Astrocyte (in vitro differentiated cells and primary cell): ENCODE measurements around the gene MFNG. TPM values are rescaled to one million over a fixed set of nuclear protein-coding genes. Genes with fewer than 3 reads are reported as not detected.

Experiments used
- DNase-seq: peaks from one replicate; pipeline ENCODE4 v3.0.0-alpha.2; 2010; ENCODE audit warnings: low read depth
- FAIRE-seq: peaks from 2 replicates; lab custom pipeline; 2011; peaks lifted over from hg19 to GRCh38; lab: Jason Lieb, UNC
- H2AFZ ChIP-seq: 2 replicates; pipeline ENCODE4 v1.6.0; 2012; ENCODE audit warnings: low read depth, low read length, inconsistent platforms
- H3K27ac ChIP-seq: 2 replicates; pipeline ENCODE4 v1.5.1; 2011; ENCODE audit warnings: low read depth, low read length, inconsistent platforms
- H3K27me3 ChIP-seq: 2 replicates; pipeline ENCODE4 v1.6.0; 2011; ENCODE audit warnings: low read length, inconsistent platforms; ENCODE audit not compliant: insufficient read depth
- H3K36me3 ChIP-seq: 2 replicates; pipeline ENCODE4 v1.5.1; 2011; ENCODE audit warnings: low read length, inconsistent platforms; ENCODE audit not compliant: insufficient read depth
- H3K4me1 ChIP-seq: 2 replicates; pipeline ENCODE4 v1.5.1; 2011; ENCODE audit warnings: low read length, inconsistent platforms; ENCODE audit not compliant: insufficient read depth
- H3K4me2 ChIP-seq: 2 replicates; pipeline ENCODE4 v1.6.0; 2012; ENCODE audit warnings: low read length, inconsistent platforms
- H3K4me3 ChIP-seq: 2 replicates; pipeline ENCODE4 v1.5.1; 2011; ENCODE audit warnings: low read depth, mild to moderate bottlenecking, low read length, inconsistent platforms; ENCODE audit not compliant: insufficient read depth
- H3K79me2 ChIP-seq: 2 replicates; pipeline ENCODE4 v1.6.0; 2012; ENCODE audit warnings: mild to moderate bottlenecking, low read length, inconsistent platforms; ENCODE audit not compliant: insufficient read depth
- H3K9ac ChIP-seq: 2 replicates; pipeline ENCODE4 v1.6.0; 2012; ENCODE audit warnings: mild to moderate bottlenecking, low read length, inconsistent platforms
- H3K9me3 ChIP-seq: 2 replicates; pipeline ENCODE4 v1.5.1; 2012; ENCODE audit warnings: low read depth, mild to moderate bottlenecking, low read length, inconsistent platforms; ENCODE audit not compliant: insufficient read depth
- H4K20me1 ChIP-seq: 2 replicates; pipeline ENCODE4 v1.6.0; 2012; ENCODE audit warnings: low read length, inconsistent platforms; ENCODE audit not compliant: insufficient read depth
- H3K27ac Mint-ChIP-seq: one replicate; pipeline ENCODE4 v1.8.0; 2021; ENCODE audit warnings: mild to moderate bottlenecking, mixed read lengths; ENCODE audit not compliant: unreplicated experiment
- H3K27me3 Mint-ChIP-seq: one replicate; pipeline ENCODE4 v1.8.0; 2021; ENCODE audit warnings: low read depth, mixed read lengths; ENCODE audit not compliant: unreplicated experiment
- H3K36me3 Mint-ChIP-seq: one replicate; pipeline ENCODE4 v1.8.0; 2021; ENCODE audit warnings: low read depth, mixed read lengths; ENCODE audit not compliant: unreplicated experiment
- H3K4me1 Mint-ChIP-seq: one replicate; pipeline ENCODE4 v1.8.0; 2021; ENCODE audit warnings: low read depth, mixed read lengths; ENCODE audit not compliant: unreplicated experiment
- H3K4me3 Mint-ChIP-seq: one replicate; pipeline ENCODE4 v1.8.0; 2021; ENCODE audit warnings: mild to moderate bottlenecking, moderate library complexity, mixed read lengths; ENCODE audit not compliant: unreplicated experiment
- H3K9me3 Mint-ChIP-seq: one replicate; pipeline ENCODE4 v1.8.0; 2021; ENCODE audit warnings: mild to moderate bottlenecking, mixed read lengths; ENCODE audit not compliant: unreplicated experiment
- EZH2 ChIP-seq: IDR thresholded peaks from 2 replicates; pipeline ENCODE4 v1.6.1; 2012; ENCODE audit warnings: mild to moderate bottlenecking, low read length, inconsistent platforms; ENCODE audit not compliant: insufficient read depth
- total RNA-seq: library from RNA; stranded (reverse); gene quantifications from 2 replicates; pipeline ENCODE4 v1.2.1, GENCODE V29; 2021
- TF ChIP-seq, protein P1 (sequence below): IDR thresholded peaks from 2 replicates; pipeline ENCODE4 v1.5.1; 2011; ENCODE audit warnings: low read depth, mild to moderate bottlenecking, inconsistent platforms, low read length, moderate library complexity; ENCODE audit not compliant: insufficient read depth

The MFNG gene
- total RNA-seq, 1 donor from 2014 or later, result 1.4 TPM

DNA sequence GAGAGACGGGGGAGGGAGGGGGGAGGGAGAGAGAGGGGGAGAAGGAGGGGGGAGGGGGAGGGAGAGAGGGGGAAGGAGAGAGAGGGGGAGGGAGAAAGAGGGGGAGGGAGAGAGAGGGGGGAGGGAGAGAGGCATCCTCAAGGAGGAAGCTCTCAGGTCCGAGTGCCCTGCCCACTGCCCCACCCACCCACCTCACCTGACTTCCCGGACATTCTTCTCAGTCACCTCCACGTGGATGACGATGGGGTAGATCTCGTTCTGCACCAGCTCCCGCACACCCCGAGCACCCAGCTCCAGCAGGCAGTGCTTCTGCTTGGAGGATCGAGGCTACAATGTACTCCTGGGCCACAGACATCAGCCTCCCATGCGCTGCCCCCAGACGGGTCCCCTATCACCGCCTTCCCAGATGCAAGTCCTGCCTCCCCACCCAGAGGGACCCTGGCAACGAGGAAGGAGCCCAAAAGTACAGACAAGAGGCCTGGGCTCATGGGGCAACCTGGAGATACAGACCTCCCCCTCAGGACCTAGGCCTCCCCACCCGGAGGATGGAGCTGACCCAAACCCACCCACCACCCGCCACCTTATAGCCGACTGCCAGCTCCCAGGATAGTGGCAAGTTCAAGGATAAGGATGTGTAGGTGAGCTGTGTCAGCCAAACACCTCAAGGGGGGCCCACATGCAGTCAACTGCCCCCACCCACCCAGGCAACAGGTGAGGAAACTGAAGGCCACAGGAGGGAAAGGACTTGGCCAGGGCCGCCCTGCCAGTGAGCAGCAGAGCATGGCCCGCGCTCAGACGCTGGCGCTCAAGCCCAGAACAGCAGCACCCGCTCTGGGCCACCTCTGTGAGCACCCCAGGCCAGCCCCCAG is 5.6 kb upstream of the MFNG start:
- Histone ChIP-seq H3K4me3 (no peak overlapping the region), H4K20me1 (peaks cover 6% of the 10 kb centered on the region), H3K4me1 (peaks cover 9% of the 10 kb centered on the region), H3K9ac (no peak overlapping the region), H3K79me2 (peaks cover 3% of the 10 kb centered on the region), H3K27me3 (no peaks in the 10 kb centered on the region), H3K36me3 (peaks cover 3% of the 10 kb centered on the region), H3K4me2 (no peak overlapping the region), H3K9me3 (no peaks in the 10 kb centered on the region), H3K27ac (no peak overlapping the region), H2AFZ (no peak overlapping the region)
- H3K4me3 Mint-ChIP-seq, result no peak overlapping the region
- H3K4me1 Mint-ChIP-seq, result peaks cover 12% of the 10 kb centered on the region
- H3K9me3 Mint-ChIP-seq, result peaks cover 2% of the 10 kb centered on the region
- H3K27ac Mint-ChIP-seq, result no peak overlapping the region
- no peak for TF ChIP-seq EZH2
- TF ChIP-seq, protein P1, sequence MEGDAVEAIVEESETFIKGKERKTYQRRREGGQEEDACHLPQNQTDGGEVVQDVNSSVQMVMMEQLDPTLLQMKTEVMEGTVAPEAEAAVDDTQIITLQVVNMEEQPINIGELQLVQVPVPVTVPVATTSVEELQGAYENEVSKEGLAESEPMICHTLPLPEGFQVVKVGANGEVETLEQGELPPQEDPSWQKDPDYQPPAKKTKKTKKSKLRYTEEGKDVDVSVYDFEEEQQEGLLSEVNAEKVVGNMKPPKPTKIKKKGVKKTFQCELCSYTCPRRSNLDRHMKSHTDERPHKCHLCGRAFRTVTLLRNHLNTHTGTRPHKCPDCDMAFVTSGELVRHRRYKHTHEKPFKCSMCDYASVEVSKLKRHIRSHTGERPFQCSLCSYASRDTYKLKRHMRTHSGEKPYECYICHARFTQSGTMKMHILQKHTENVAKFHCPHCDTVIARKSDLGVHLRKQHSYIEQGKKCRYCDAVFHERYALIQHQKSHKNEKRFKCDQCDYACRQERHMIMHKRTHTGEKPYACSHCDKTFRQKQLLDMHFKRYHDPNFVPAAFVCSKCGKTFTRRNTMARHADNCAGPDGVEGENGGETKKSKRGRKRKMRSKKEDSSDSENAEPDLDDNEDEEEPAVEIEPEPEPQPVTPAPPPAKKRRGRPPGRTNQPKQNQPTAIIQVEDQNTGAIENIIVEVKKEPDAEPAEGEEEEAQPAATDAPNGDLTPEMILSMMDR, result no peak
- DNase-seq, result no peak
- FAIRE-seq, result no peak
- H3K27me3 Mint-ChIP-seq, result peaks cover 4% of the 10 kb centered on the region
- peaks cover 15% of the 10 kb centered on the region for H3K36me3 Mint-ChIP-seq

DNA sequence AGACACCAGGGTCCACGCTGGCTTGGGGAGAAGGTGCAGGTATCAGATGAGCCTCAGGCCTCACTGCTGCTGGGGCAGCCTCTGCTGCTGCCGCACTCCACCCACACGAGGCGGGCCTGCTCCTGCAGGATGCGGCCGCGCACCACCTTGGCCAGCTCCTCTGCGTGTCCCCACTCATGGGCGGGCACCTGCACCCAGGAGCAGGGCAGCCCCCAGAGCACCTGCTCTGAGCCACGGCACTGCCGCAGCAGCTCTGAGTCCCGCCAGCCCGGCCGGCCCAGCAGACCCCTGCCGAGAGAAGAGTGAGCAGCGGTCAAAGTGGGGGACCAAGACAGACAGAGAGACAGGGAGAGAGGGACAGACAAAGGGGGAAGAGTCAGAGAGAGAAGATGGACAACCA is 4.9 kb upstream of the MFNG start:
- Histone ChIP-seq H3K9me3 (no peaks in the 10 kb centered on the region), H3K4me1 (peaks cover 6% of the 10 kb centered on the region), H3K9ac (no peak overlapping the region), H3K27me3 (no peaks in the 10 kb centered on the region), H2AFZ (no peak overlapping the region), H4K20me1 (peaks cover 6% of the 10 kb centered on the region), H3K36me3 (peaks cover 3% of the 10 kb centered on the region), H3K4me2 (no peak overlapping the region), H3K79me2 (peaks cover 1% of the 10 kb centered on the region), H3K27ac (no peak overlapping the region), H3K4me3 (no peak overlapping the region)
- FAIRE-seq, result no peak
- Mint-ChIP-seq H3K4me3 (no peak overlapping the region), H3K36me3 (peaks cover 17% of the 10 kb centered on the region), H3K4me1 (peaks cover 11% of the 10 kb centered on the region), H3K27ac (no peak overlapping the region), H3K27me3 (peaks cover 4% of the 10 kb centered on the region), H3K9me3 (peaks cover 2% of the 10 kb centered on the region)
- TF ChIP-seq EZH2, result no peak
- TF ChIP-seq, protein P1, result no peak
- DNase-seq, result no peak

DNA sequence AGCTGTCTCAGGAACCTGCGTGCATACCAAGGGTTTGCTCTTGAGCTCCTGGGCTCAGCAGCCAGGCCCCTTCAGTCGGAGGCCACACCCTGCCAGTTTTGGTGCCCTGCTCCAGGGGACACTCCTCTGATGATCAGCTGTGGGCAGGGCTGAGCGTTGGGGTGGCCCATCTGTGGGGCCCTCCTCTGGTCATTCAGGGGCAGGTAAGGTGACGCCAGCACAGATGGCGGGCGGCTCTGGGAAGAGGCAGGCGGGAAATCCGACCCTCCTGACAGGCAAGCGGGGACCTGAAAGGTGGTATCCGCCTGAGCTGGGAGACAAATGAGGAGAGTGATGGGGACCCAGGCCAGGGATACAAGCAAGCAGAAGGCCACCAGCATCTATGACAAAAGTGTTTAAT is 3.8 kb upstream of the MFNG start:
- Histone ChIP-seq H3K4me3 (no peak overlapping the region), H3K36me3 (peaks cover 3% of the 10 kb centered on the region), H3K9ac (no peak overlapping the region), H3K27ac (no peak overlapping the region), H2AFZ (no peak overlapping the region), H3K4me1 (peaks cover 4% of the 10 kb centered on the region), H3K79me2 (no peaks in the 10 kb centered on the region), H3K27me3 (no peaks in the 10 kb centered on the region), H4K20me1 (peaks cover 6% of the 10 kb centered on the region), H3K4me2 (no peak overlapping the region), H3K9me3 (no peaks in the 10 kb centered on the region)
- FAIRE-seq, result no peak
- H3K36me3 Mint-ChIP-seq, result peaks cover 14% of the 10 kb centered on the region
- H3K4me1 Mint-ChIP-seq, result peaks cover 9% of the 10 kb centered on the region
- no peak overlapping the region for H3K27ac Mint-ChIP-seq
- H3K4me3 Mint-ChIP-seq, result no peak overlapping the region
- peaks cover 2% of the 10 kb centered on the region for H3K9me3 Mint-ChIP-seq
- DNase-seq, result no peak
- H3K27me3 Mint-ChIP-seq, result peaks cover 4% of the 10 kb centered on the region
- no peak for TF ChIP-seq EZH2
- TF ChIP-seq, protein P1, result no peak
